Vagina (tissue), 2 donors: ENCODE measurements around the gene ACOX1. TPM values are rescaled to one million over a fixed set of nuclear protein-coding genes. Genes with fewer than 3 reads are reported as not detected.

Experiments used
- DNase-seq, 2 donors: peaks; one replicate each; pipeline ENCODE4 v3.0.0-alpha.2; 2017; ENCODE audit errors: extremely low spot score in 2 of 2
- H3K27ac ChIP-seq: fragments of 200-600 bp; sonication (generic); one replicate; pipeline ENCODE4 v1.5.1; 2019
- H3K27me3 ChIP-seq: fragments of 200-600 bp; sonication (generic); one replicate; pipeline ENCODE4 v1.5.1; 2019
- H3K36me3 ChIP-seq, 2 donors: fragments of 200-600 bp; sonication (generic); one replicate each; pipeline ENCODE4 v1.5.1; 2017 to 2019
- H3K4me1 ChIP-seq: fragments of 200-600 bp; sonication (generic); one replicate; pipeline ENCODE4 v1.5.1; 2019
- H3K4me3 ChIP-seq, 2 donors: fragments of 200-600 bp; sonication (generic); 1 replicate in 1 of 2; 2 replicates in 1 of 2; pipeline ENCODE4 v1.5.1; 2016 to 2019
- H3K9me3 ChIP-seq: fragments of 200-600 bp; sonication (generic); one replicate; pipeline ENCODE4 v1.5.1; 2019
- CTCF ChIP-seq, 3 experiments: fragments of 450-650 bp in 2 of 3; fragments of 200-600 bp in 1 of 3; sonication (generic) in 1 of 3; IDR thresholded peaks; one replicate each; pipeline ENCODE4 v1.5.1; 2017 to 2019; ENCODE audit warnings: antibody characterized with exemption in 3 of 3, mild to moderate bottlenecking in 2 of 3, moderate library complexity in 2 of 3
- POLR2A ChIP-seq, 2 donors: fragments of 450-650 bp; IDR thresholded peaks; one replicate each; pipeline ENCODE4 v1.6.1; 2017; ENCODE audit warnings: antibody characterized with exemption in 2 of 2, mild to moderate bottlenecking in 2 of 2, moderate library complexity in 2 of 2
- POLR2AphosphoS5 ChIP-seq, 2 donors: sonication (generic); formaldehyde crosslinking; IDR thresholded peaks; one replicate each; pipeline ENCODE4 v1.9.0; 2017; ENCODE audit warnings: antibody characterized with exemption in 2 of 2, mild to moderate bottlenecking in 2 of 2, low read depth in 1 of 2; ENCODE audit not compliant: insufficient read depth in 1 of 2
- intact Hi-C: fragments of 100-400 bp; cut with DNase I; formaldehyde crosslinking; loops from one replicate; pipeline ENCODE4 v1.15.1; 2023
- total RNA-seq: library from RNA; depleted of rRNA; stranded (reverse); fragments of >200 nt; gene quantifications from one replicate; pipeline ENCODE4 v1.2.3, GENCODE V29; 2016

Gene ACOX1
- total RNA-seq, 1 donor from 2014 or later, result 50.6 TPM

- Histone ChIP-seq H3K4me3 (no peak overlapping the region), H3K4me1 (no peaks in the 10 kb centered on the region), H3K27ac (no peak overlapping the region), H3K27me3 (no peaks in the 10 kb centered on the region), H3K36me3 (no peaks in the 10 kb centered on the region), H3K9me3 (no peaks in the 10 kb centered on the region)
- TF ChIP-seq POLR2A (IDR thresholded peaks at IDR 0.05) (no peak), POLR2AphosphoS5 (IDR thresholded peaks at IDR 0.05; ENCODE audit: insufficient read depth in 1 of 2, low read depth in 1 of 2) (no peak), CTCF (IDR thresholded peaks at IDR 0.05) (no peak)
- intact Hi-C loops, result no loop called here
- no peak for DNase-seq
These were observed 53.9 kb downstream of the ACOX1 start for GRCh38 chr17:75925103-75925502.

DNA sequence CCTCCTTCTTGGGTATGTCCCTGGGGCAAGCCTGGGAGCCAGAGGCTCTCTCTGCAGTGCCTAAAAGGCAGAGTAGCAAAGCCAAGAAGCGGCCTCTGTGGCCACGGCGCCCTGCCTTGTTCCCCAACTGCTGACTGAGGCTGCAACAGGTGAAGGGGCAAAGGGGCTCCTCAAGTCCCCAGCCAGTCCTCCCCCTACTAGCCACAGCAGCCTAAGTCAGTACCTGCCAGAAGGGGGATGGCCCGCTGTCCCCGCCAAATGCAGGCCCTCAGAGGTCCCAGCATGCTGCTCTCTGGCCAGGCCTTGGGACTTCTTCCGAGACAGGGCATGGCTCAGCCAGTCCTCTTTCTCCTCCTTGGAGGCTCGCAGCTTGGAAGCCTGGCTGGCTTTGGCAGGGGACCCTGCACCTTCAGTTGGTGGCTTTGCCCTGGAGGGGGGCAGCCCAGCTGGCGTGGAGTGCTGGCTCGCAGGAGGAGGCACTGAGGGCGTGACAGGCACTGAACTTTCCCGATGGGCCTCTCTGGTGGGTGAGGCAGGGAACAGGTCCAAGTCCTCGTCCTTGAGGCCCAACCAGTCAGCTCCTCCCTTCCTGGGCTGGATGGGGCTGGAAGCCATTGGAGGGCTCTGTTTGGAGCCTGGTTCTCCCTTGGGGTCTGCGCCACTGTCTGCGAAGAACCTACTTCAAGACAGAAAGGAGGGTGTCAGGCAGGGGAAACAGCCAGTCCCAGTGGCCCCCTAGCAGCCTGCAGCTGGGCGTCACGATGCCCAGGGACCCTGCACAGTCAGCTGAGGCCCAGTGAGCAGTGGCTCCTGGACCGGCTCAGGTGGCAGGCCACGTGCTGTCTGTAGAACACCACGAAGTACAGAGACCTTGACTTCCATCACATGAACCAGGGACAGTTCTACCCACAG, 55.7 kb downstream of the ACOX1 start:
- Histone ChIP-seq H3K9me3 (no peaks in the 10 kb centered on the region), H3K27ac (no peak overlapping the region), H3K4me1 (no peaks in the 10 kb centered on the region), H3K27me3 (no peaks in the 10 kb centered on the region), H3K4me3 (no peak overlapping the region), H3K36me3 (no peaks in the 10 kb centered on the region)
- TF ChIP-seq POLR2AphosphoS5 (IDR thresholded peaks at IDR 0.05; ENCODE audit: insufficient read depth in 1 of 2, low read depth in 1 of 2) (no peak), POLR2A (IDR thresholded peaks at IDR 0.05) (no peak), CTCF (IDR thresholded peaks at IDR 0.05) (no peak)
- no peak for DNase-seq
- intact Hi-C loops, result no loop called here

- H3K27me3 ChIP-seq, result no peaks in the 10 kb centered on the region
- intact Hi-C loops, result no loop called here
- no peaks in the 10 kb centered on the region for H3K9me3 ChIP-seq
- H3K4me3 ChIP-seq, result no peak overlapping the region
- TF ChIP-seq POLR2A (IDR thresholded peaks at IDR 0.05), result no peak
- no peak for TF ChIP-seq CTCF (IDR thresholded peaks at IDR 0.05)
- no peak for TF ChIP-seq POLR2AphosphoS5 (IDR thresholded peaks at IDR 0.05; ENCODE audit: insufficient read depth in 1 of 2, low read depth in 1 of 2)
- DNase-seq, result no peak
- no peaks in the 10 kb centered on the region for H3K36me3 ChIP-seq
- H3K4me1 ChIP-seq, result no peaks in the 10 kb centered on the region
- no peak overlapping the region for H3K27ac ChIP-seq
These were observed 56.6 kb downstream of the ACOX1 start for GRCh38 chr17:75922173-75922961.

GRCh38 chr17:75921596-75921995, 57.4 kb downstream of the ACOX1 start:
- Histone ChIP-seq H3K4me3 (no peak overlapping the region), H3K4me1 (no peaks in the 10 kb centered on the region), H3K9me3 (no peaks in the 10 kb centered on the region), H3K27ac (no peak overlapping the region), H3K36me3 (no peaks in the 10 kb centered on the region), H3K27me3 (no peaks in the 10 kb centered on the region)
- intact Hi-C loops, result no loop called here
- DNase-seq, result no peak
- TF ChIP-seq CTCF (IDR thresholded peaks at IDR 0.05), result no peak
- TF ChIP-seq POLR2AphosphoS5 (IDR thresholded peaks at IDR 0.05; ENCODE audit: insufficient read depth in 1 of 2, low read depth in 1 of 2), result no peak
- no peak for TF ChIP-seq POLR2A (IDR thresholded peaks at IDR 0.05)
